Measurements from ENCODE around the gene SKIDA1. TPM values are rescaled to one million over a fixed set of nuclear protein-coding genes. Genes with fewer than 3 reads are reported as not detected.

SKIDA1 gene
- total and polyA plus RNA-seq, 4 donors = 0.15 to 1.4 (median 0.99) TPM

DNA sequence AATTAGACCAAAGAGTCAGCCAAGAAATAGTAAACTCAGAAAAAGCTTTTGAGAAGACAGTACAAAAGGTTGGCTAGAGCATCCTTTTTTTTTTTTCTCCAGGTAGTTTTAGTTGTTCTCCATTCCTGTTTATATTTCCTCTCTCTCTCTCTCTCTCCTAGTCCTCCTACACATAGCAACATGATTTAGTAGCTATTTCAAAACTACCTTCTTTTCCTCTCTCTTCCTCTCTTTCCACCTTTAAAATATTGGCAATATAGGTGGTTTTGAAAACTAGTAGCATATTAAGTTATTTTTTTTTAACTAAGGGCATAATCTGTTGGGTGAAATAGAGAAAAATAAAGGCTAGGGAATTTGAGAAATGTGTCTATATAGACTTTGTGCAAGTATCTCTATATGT is 5.0 kb downstream of the SKIDA1 start:
- no peaks in the 10 kb centered on the region for H3K9me3 ChIP-seq (ENCODE audit: control insufficient read depth, low read length)
- peaks cover 0 to 8% of the 10 kb centered on the region in 2 donors for H3K4me1 ChIP-seq (ENCODE audit: control insufficient read depth in 1 of 2, insufficient read depth in 2 of 2, low read length in 2 of 2)
- DNase-seq = no peak
- H3K36me3 ChIP-seq (ENCODE audit: control insufficient read depth in 1 of 2, insufficient read depth in 2 of 2, low read length in 1 of 2) = no peaks in the 10 kb centered on the region
- H3K4me3 ChIP-seq (ENCODE audit: low read length in 2 of 2) = peak overlapping the region; percentile 83
- no peaks in the 10 kb centered on the region for H3K27me3 ChIP-seq (ENCODE audit: control insufficient read depth in 1 of 2, insufficient read depth in 2 of 2, low read length in 1 of 2)
- intact Hi-C loops (cut with DNase I) = loop anchor here (10.0 kb wide), 2 partner anchors 804 to 1956 kb away; partner anchors contain the start of gene BMI1 (in 1 of the 2)
- ATAC-seq (ENCODE audit: low FRiP score) = no peak
- H3K27ac ChIP-seq (ENCODE audit: low read depth in 1 of 2, low read length in 2 of 2) = no peak overlapping the region

DNA sequence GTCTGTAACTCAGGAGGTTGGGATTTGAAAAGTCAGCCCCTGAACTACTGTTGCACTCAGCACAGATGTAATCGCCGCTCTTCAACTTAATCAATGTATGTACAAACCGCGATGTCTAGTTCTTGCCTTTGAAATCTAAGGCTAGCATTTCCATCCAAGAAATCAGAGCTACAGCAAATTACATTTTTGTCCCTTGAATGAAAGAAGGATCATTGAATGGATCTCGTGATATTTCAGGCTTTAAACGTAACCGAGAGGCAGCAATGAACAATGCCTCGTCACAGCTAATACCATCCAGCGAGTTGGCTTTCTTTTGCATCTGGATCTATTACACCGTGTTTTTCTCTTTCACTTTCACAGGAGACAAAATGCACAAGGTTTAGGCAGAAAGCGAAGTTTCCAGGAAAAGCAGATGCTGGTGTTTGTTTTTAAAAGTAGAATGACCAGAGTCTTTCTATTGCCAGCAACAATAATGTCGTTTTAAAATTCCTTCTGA is 5.5 kb downstream of the SKIDA1 start:
- no peak for DNase-seq
- peaks cover 0 to 8% of the 10 kb centered on the region in 2 donors for H3K4me1 ChIP-seq (ENCODE audit: control insufficient read depth in 1 of 2, insufficient read depth in 2 of 2, low read length in 2 of 2)
- H3K9me3 ChIP-seq (ENCODE audit: control insufficient read depth, low read length) = no peaks in the 10 kb centered on the region
- H3K27me3 ChIP-seq (ENCODE audit: control insufficient read depth in 1 of 2, insufficient read depth in 2 of 2, low read length in 1 of 2) = no peaks in the 10 kb centered on the region
- H3K27ac ChIP-seq (ENCODE audit: low read depth in 1 of 2, low read length in 2 of 2) = peak overlapping the region; percentile 65 to 79
- no peak for ATAC-seq (ENCODE audit: low FRiP score)
- WGBS, 2 donors = 1 to 2% methylated on average over 12 of the region's 12 CpGs
- H3K4me3 ChIP-seq (ENCODE audit: low read length in 2 of 2) = peak overlapping the region; percentile 83
- intact Hi-C loops (cut with DNase I) = loop anchor here (10.0 kb wide), 2 partner anchors 805 to 1955 kb away; partner anchors contain the start of gene BMI1 (in 1 of the 2)
- H3K36me3 ChIP-seq (ENCODE audit: control insufficient read depth in 1 of 2, insufficient read depth in 2 of 2, low read length in 1 of 2) = no peaks in the 10 kb centered on the region

DNA sequence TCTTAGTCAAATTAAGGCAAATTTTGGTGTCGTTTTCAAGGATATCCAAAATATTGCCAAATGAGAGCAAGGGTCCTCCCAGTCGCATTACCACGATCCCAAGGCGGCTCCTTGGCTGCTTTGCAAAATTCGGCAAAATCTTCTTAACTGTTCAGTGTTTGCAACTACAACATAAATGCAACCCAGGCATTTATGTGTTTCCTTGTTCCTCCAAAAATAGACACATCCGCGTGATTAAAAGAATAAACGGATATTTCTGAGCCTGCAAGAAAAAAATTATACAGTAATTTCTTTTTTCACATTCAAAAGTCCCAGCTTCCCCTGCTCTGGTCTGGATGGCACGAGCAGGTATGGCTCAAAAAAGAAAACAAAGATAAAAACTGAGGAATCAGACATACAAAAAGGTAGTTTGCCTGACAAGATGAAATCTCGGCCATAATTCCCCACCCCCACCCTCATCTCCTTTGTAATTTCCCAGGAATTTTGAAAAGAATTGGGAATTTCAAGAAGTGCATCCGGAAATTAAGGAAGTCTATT is 6.0 kb downstream of the SKIDA1 start:
- intact Hi-C loops (cut with DNase I) = no loop called here
- Histone ChIP-seq H3K36me3 (ENCODE audit: control insufficient read depth in 1 of 2, insufficient read depth in 2 of 2, low read length in 1 of 2) (no peaks in the 10 kb centered on the region), H3K4me1 (ENCODE audit: control insufficient read depth in 1 of 2, insufficient read depth in 2 of 2, low read length in 2 of 2) (peaks cover 0 to 8% of the 10 kb centered on the region in 2 donors), H3K4me3 (ENCODE audit: low read length in 2 of 2) (peak overlapping the region; percentile 83), H3K27ac (ENCODE audit: low read depth in 1 of 2, low read length in 2 of 2) (peak overlapping the region; percentile 31 to 79), H3K27me3 (ENCODE audit: control insufficient read depth in 1 of 2, insufficient read depth in 2 of 2, low read length in 1 of 2) (no peaks in the 10 kb centered on the region), H3K9me3 (ENCODE audit: control insufficient read depth, low read length) (no peaks in the 10 kb centered on the region)
- ATAC-seq (ENCODE audit: low FRiP score) (no peak), DNase-seq (no peak)
- WGBS, 2 donors = 1 to 3% methylated on average over 11 of the region's 11 CpGs

DNA sequence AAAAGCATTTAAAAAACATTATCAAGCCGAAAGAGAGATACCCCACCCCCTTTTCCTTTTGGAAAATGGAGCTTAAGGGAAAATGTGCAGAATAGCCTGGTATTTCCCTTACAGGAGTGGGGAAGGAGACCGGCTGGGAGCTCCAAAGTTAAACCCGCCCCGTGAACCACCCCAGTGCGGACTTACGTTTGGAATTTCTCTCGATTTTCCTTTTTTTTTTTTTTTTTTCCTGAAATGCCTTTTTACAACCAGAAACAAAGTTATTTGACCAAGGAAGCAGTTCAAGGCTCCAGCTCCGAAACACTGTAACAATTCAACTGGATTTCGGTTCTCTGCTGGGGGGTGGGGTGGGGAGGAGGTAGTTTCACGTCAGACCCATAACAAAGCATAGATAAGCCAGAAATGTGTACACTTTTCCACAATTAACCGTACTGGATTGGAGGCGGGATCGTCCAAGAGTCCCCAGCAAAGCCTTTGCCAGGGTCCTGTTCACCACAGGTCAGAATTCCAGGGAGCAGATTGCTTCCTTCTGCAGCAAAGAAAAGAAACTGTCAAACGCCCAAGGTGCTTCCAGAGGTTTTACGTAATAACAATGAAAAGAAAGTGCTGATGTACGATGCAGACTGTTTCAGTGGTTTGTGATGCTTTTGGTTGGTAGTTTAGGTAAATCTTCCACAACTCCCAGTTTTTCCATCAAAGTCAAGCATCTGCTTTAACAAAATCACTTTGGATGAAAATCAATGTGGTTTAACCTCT is 6.7 kb downstream of the SKIDA1 start:
- Histone ChIP-seq H3K27me3 (ENCODE audit: control insufficient read depth in 1 of 2, insufficient read depth in 2 of 2, low read length in 1 of 2) (no peaks in the 10 kb centered on the region), H3K36me3 (ENCODE audit: control insufficient read depth in 1 of 2, insufficient read depth in 2 of 2, low read length in 1 of 2) (no peaks in the 10 kb centered on the region), H3K4me1 (ENCODE audit: control insufficient read depth in 1 of 2, insufficient read depth in 2 of 2, low read length in 2 of 2) (peaks cover 0 to 8% of the 10 kb centered on the region in 2 donors), H3K9me3 (ENCODE audit: control insufficient read depth, low read length) (no peaks in the 10 kb centered on the region), H3K27ac (ENCODE audit: low read depth in 1 of 2, low read length in 2 of 2) (peak overlapping the region; percentile 39 to 61), H3K4me3 (ENCODE audit: low read length in 2 of 2) (peak overlapping the region; percentile 83)
- no peak for DNase-seq
- ATAC-seq (ENCODE audit: low FRiP score) = no peak
- WGBS, 2 donors = 0 to 1% methylated on average over 16 of the region's 16 CpGs
- intact Hi-C loops (cut with DNase I) = no loop called here

DNA sequence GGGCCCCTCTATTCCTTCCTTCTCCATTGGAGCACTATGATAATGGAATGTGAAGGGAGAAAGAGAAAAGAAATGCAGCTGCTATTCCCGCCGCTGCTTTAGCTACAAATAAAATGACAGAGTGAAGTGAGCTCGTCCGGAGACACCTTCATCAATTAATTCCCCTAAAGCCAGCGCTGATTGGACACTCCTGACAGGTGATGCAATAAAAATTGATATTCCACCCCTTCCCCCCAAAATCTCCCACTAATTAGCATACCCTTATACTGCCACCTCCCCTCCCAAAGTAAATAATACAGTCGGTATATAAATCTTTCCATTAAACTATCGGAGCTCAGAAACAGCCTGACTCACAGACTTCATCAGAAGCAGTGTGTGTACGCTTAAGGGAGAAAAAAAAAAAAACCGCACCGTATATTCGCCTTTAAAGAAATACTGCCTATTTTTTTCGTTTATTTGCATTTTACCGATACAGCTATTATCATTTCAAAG is 7.3 kb downstream of the SKIDA1 start:
- Histone ChIP-seq H3K27me3 (ENCODE audit: control insufficient read depth in 1 of 2, insufficient read depth in 2 of 2, low read length in 1 of 2) (no peaks in the 10 kb centered on the region), H3K9me3 (ENCODE audit: control insufficient read depth, low read length) (no peaks in the 10 kb centered on the region), H3K4me3 (ENCODE audit: low read length in 2 of 2) (peak overlapping the region; percentile 83), H3K4me1 (ENCODE audit: control insufficient read depth in 1 of 2, insufficient read depth in 2 of 2, low read length in 2 of 2) (peaks cover 0 to 8% of the 10 kb centered on the region in 2 donors), H3K36me3 (ENCODE audit: control insufficient read depth in 1 of 2, insufficient read depth in 2 of 2, low read length in 1 of 2) (no peaks in the 10 kb centered on the region), H3K27ac (ENCODE audit: low read depth in 1 of 2, low read length in 2 of 2) (peak overlapping the region; percentile 62 to 90)
- DNase-seq (no peak), ATAC-seq (ENCODE audit: low FRiP score) (peak; percentile 26)
- intact Hi-C loops (cut with DNase I) = no loop called here
- 1 to 2% methylated on average over 13 of the region's 13 CpGs for WGBS, 2 donors

DNA sequence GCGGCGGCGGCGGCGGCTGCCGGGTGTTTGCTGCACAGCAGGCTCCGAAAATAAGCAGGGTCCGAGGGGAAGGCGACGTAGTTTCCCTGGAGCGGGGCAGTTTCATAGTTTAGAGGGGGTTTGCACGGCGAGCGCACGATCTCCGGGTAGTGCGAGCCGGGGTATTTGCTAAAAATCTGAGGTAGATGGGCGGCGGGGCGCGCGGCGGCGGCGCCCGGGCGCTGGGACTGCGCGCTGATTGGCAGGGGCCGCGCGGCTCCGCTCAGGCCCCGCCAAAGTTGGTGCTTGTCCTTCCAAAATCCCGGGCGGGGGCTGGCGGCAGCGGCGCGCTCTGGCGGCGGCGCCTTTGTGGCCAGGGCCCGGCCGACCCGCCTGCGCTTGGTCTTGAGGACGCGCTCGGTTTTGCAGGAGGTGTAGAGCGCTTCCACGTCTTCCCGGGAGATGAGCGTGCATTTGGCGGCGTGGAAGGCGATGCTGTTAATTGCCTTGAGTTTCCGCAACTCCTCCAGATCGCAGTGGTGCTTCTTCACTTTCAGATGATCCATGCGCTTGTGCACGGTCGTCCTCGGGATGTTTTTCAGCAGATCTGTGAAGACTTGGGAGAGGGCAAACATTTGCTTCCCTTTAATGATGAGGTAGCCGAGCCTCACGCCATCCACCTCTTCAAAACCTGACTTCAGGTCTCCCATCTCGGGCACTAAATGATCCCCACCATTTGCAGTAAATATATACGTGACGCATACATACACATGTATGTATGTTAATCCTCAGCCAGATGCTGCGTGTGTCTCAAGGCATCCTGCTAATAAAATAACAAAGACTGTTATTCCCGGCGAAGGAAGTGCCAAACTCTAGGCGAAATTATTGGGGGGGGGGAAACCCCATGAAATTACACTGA is 8.1 kb downstream of the SKIDA1 start:
- intact Hi-C loops (cut with DNase I) = loop anchor here in 1 of 2 donors (2.0 kb wide), 1 partner anchor 21 kb away; no protein-coding TSS in a partner anchor
- peak overlapping the region; percentile 25 to 90 for H3K27ac ChIP-seq (ENCODE audit: low read depth in 1 of 2, low read length in 2 of 2)
- ATAC-seq (ENCODE audit: low FRiP score) (peak; percentile 83), DNase-seq (peak; percentile 74 to 90)
- WGBS, 2 donors = 0 to 1% methylated on average over 62 to 73 of the region's 73 CpGs
- H3K4me3 ChIP-seq (ENCODE audit: low read length in 2 of 2) = peak overlapping the region; percentile 83 to 88
- no peaks in the 10 kb centered on the region for H3K36me3 ChIP-seq (ENCODE audit: control insufficient read depth in 1 of 2, insufficient read depth in 2 of 2, low read length in 1 of 2)
- H3K4me1 ChIP-seq (ENCODE audit: control insufficient read depth in 1 of 2, insufficient read depth in 2 of 2, low read length in 2 of 2) = peaks cover 0 to 8% of the 10 kb centered on the region in 2 donors
- no peaks in the 10 kb centered on the region for H3K9me3 ChIP-seq (ENCODE audit: control insufficient read depth, low read length)
- no peaks in the 10 kb centered on the region for H3K27me3 ChIP-seq (ENCODE audit: control insufficient read depth in 1 of 2, insufficient read depth in 2 of 2, low read length in 1 of 2)

DNA sequence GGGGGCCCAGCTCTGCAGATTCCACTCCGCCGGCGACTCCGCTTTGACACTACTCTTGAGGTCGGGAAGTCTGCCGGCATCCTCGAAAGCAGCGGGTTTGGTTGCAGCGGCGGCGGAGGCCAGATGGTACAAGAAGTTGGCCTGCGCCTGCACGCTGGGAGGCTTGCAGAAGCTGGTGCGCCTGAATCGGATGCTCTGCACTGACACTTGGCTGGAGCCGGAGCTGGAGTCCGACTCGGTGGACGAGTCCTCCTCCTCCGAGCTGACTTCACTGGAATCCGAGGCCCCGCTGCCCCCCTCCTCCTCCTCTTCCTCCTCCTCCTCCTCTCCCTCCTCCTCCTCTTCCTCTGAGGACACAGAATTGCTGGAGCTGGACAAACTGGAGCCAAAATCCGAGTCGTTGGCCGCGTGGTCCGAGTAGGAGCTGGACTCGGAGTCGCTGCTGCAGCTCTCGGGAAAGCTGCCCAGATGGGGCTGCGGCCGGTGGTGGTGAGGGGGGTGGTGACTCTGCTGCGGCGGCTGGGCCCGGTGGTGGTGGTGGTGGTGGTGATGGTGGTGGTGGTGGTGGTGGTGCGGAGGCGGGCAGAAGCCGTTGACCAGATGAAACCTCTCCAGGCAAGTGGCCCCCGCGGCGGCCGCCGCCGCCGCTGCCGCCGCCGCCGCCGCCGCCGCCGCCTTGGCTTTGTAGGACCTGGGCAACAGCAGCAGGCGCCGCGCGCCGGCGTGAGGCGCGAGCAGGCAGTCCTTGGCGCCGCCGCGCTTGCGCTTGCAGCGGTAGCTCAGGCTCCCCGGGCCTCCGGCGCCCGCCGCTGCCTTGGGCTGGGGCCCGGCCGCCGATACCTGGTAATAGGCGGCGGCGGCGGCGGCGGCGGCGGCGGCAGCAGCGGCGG is 9.0 kb downstream of the SKIDA1 start:
- peak; percentile 77 to 88 for DNase-seq
- Histone ChIP-seq H3K27me3 (ENCODE audit: control insufficient read depth in 1 of 2, insufficient read depth in 2 of 2, low read length in 1 of 2) (no peaks in the 10 kb centered on the region), H3K27ac (ENCODE audit: low read depth in 1 of 2, low read length in 2 of 2) (peak overlapping the region in 1 of 2 donors; percentile 35), H3K4me1 (ENCODE audit: control insufficient read depth in 1 of 2, insufficient read depth in 2 of 2, low read length in 2 of 2) (peaks cover 0 to 8% of the 10 kb centered on the region in 2 donors), H3K36me3 (ENCODE audit: control insufficient read depth in 1 of 2, insufficient read depth in 2 of 2, low read length in 1 of 2) (no peaks in the 10 kb centered on the region), H3K9me3 (ENCODE audit: control insufficient read depth, low read length) (no peaks in the 10 kb centered on the region), H3K4me3 (ENCODE audit: low read length in 2 of 2) (peak overlapping the region; percentile 83 to 88)
- intact Hi-C loops (cut with DNase I) = loop anchor here in 1 of 2 donors (2.0 kb wide), 1 partner anchor 20 kb away; no protein-coding TSS in a partner anchor
- whole genome bisulfite sequencing, 2 donors = 0% methylated on average over 25 to 86 of the region's 86 CpGs
- peak; percentile 72 for ATAC-seq (ENCODE audit: low FRiP score)

Data from aorta (tissue), 5 donors.